Esophagus muscularis mucosa (tissue), 4 donors: Measurements from ENCODE around the gene BATF2. TPM values are rescaled to one million over a fixed set of nuclear protein-coding genes. Genes with fewer than 3 reads are reported as not detected.
A peak's percentile ranks its signal among the peaks of the same experiment; 100 is the strongest.

Source experiments
- DNase-seq: peaks from one replicate; pipeline ENCODE4 v3.0.0-alpha.2; 2017; ENCODE audit errors: extremely low spot score
- H3K27ac ChIP-seq, 4 donors: fragments of 200-600 bp; sonication (generic); replicated peaks in 1 of 4; 1 replicate in 3 of 4; 2 replicates in 1 of 4; pipeline ENCODE4 v1.5.1; 2016 to 2019; ENCODE audit warnings: mild to moderate bottlenecking in 1 of 4
- H3K27me3 ChIP-seq, 4 donors: fragments of 200-600 bp; sonication (generic); one replicate each; pipeline versions ENCODE4 v1.5.1 to v1.6.0; 2016 to 2019
- H3K36me3 ChIP-seq, 4 donors: fragments of 200-600 bp; sonication (generic); one replicate each; pipeline ENCODE4 v1.5.1; 2016 to 2019
- H3K4me1 ChIP-seq, 4 donors: fragments of 200-600 bp; sonication (generic); one replicate each; pipeline ENCODE4 v1.5.1; 2016 to 2019
- H3K4me3 ChIP-seq, 4 donors: fragments of 200-600 bp; sonication (generic); 1 replicate in 2 of 4; 2 replicates in 2 of 4; pipeline ENCODE4 v1.5.1; 2016 to 2019; ENCODE audit warnings: mild to moderate bottlenecking in 4 of 4, moderate library complexity in 1 of 4
- H3K9me3 ChIP-seq, 4 donors: fragments of 200-600 bp; sonication (generic); 1 replicate in 3 of 4; 2 replicates in 1 of 4; pipeline ENCODE4 v1.5.1; 2016 to 2019
- CTCF ChIP-seq, 3 experiments: fragments of 200-600 bp in 2 of 3; fragments of 450-650 bp in 1 of 3; sonication (generic) in 2 of 3; IDR thresholded peaks; one replicate each; pipeline ENCODE4 v1.5.1; 2017 to 2019; ENCODE audit warnings: antibody characterized with exemption in 3 of 3, mild to moderate bottlenecking in 2 of 3, moderate library complexity in 1 of 3
- EP300 ChIP-seq: sonication (generic); formaldehyde crosslinking; IDR thresholded peaks from one replicate; pipeline ENCODE4 v1.6.1; 2017; ENCODE audit warnings: antibody characterized with exemption
- POLR2A ChIP-seq: fragments of 450-650 bp; IDR thresholded peaks from one replicate; pipeline ENCODE4 v1.6.1; 2017; ENCODE audit warnings: antibody characterized with exemption, moderate library complexity, mild to moderate bottlenecking, low read depth
- POLR2AphosphoS5 ChIP-seq, 2 donors: sonication (generic); formaldehyde crosslinking; IDR thresholded peaks; one replicate each; pipeline ENCODE4 v1.6.1; 2017; ENCODE audit warnings: antibody characterized with exemption in 2 of 2
- WGBS: methylation state at CpG from one replicate; pipeline ENCODE4 v1.1.5; 2018; 5-methylcytosine and 5-hydroxymethylcytosine counted together
- intact Hi-C: fragments of 100-400 bp; cut with DNase I; formaldehyde crosslinking; loops from one replicate; pipeline ENCODE4 v1.15.1; 2023
- total RNA-seq, 4 donors: library from RNA; depleted of rRNA; stranded (reverse); fragments of >200 nt; gene quantifications; one replicate each; pipeline versions ENCODE4 v1.1.0 to v1.2.1, GENCODE V29; 2016

The BATF2 gene
- total RNA-seq, 4 donors from 2014 or later: 0.42 to 5.1 (median 3.1) TPM

GRCh38 chr11:65042891-65043290 lies 46.1 kb upstream of the BATF2 start:
- no peaks in the 10 kb centered on the region for H3K27me3 ChIP-seq
- 88% methylated on average over 6 of the region's 6 CpGs for WGBS
- no peak overlapping the region for H3K27ac ChIP-seq
- intact Hi-C loops: no loop called here
- DNase-seq: no peak
- no peaks in the 10 kb centered on the region for H3K9me3 ChIP-seq
- H3K4me1 ChIP-seq: peaks cover 29 to 60% (median 44%) of the 10 kb centered on the region in 4 donors
- peaks cover 8 to 49% (median 33%) of the 10 kb centered on the region in 4 donors for H3K36me3 ChIP-seq
- H3K4me3 ChIP-seq: no peak overlapping the region
- TF ChIP-seq POLR2A (no peak), POLR2AphosphoS5 (IDR thresholded peaks at IDR 0.05) (no peak), CTCF (IDR thresholded peaks at IDR 0.05) (no peak), EP300 (no peak)

- Histone ChIP-seq H3K4me3 (peak within 1 kb of the TSS; percentile 69 to 97 (median 88)), H3K27me3 (no peaks in the 10 kb centered on the region), H3K4me1 (peaks cover 19 to 52% (median 29%) of the 10 kb centered on the region in 4 donors), H3K9me3 (no peaks in the 10 kb centered on the region), H3K36me3 (peaks cover 16 to 64% (median 51%) of the 10 kb centered on the region in 4 donors), H3K27ac (peak within 1 kb of the TSS; percentile 86 to 92 (median 90))
- intact Hi-C loops: no loop called here
- TF ChIP-seq POLR2A (no peak), POLR2AphosphoS5 (IDR thresholded peaks at IDR 0.05) (peak; percentile 79 to 87), CTCF (IDR thresholded peaks at IDR 0.05) (peak in 1 of 3 experiments; percentile 3), EP300 (no peak)
- peak; percentile 97 for DNase-seq
- WGBS: under 1% methylated on average over 35 of the region's 91 CpGs
Observed at GRCh38 chr11:65040847-65041622, 44.3 kb upstream of the BATF2 start, which contains the start of gene SAC3D1. Gene SAC3D1 (plus strand): TSS chr11:65041210. CDS start chr11:65041293, 83 bp downstream.

GRCh38 chr11:65040520-65040846 lies 43.7 kb upstream of the BATF2 start:
- peak overlapping the region; percentile 86 to 92 (median 90) for H3K27ac ChIP-seq
- intact Hi-C loops: no loop called here
- DNase-seq: no peak
- peak overlapping the region; percentile 69 to 97 (median 88) for H3K4me3 ChIP-seq
- peaks cover 19 to 47% (median 27%) of the 10 kb centered on the region in 4 donors for H3K4me1 ChIP-seq
- TF ChIP-seq EP300: no peak
- no peak for TF ChIP-seq POLR2A
- no peak for TF ChIP-seq POLR2AphosphoS5 (IDR thresholded peaks at IDR 0.05)
- TF ChIP-seq CTCF (IDR thresholded peaks at IDR 0.05): no peak
- H3K27me3 ChIP-seq: no peaks in the 10 kb centered on the region
- no peaks in the 10 kb centered on the region for H3K9me3 ChIP-seq
- peaks cover 22 to 64% (median 52%) of the 10 kb centered on the region in 4 donors for H3K36me3 ChIP-seq
- 15% methylated on average over 7 of the region's 7 CpGs for WGBS

- H3K36me3 ChIP-seq: peaks cover 54 to 81% (median 74%) of the 10 kb centered on the region in 4 donors
- no peak overlapping the region for H3K4me3 ChIP-seq
- peaks cover 12 to 23% (median 15%) of the 10 kb centered on the region in 4 donors for H3K4me1 ChIP-seq
- WGBS: 74% methylated on average over 6 of the region's 6 CpGs
- no peaks in the 10 kb centered on the region for H3K9me3 ChIP-seq
- DNase-seq: no peak
- TF ChIP-seq EP300 (no peak), POLR2A (no peak), CTCF (IDR thresholded peaks at IDR 0.05) (no peak), POLR2AphosphoS5 (IDR thresholded peaks at IDR 0.05) (no peak)
- no peak overlapping the region for H3K27ac ChIP-seq
- intact Hi-C loops: no loop called here
- H3K27me3 ChIP-seq: no peaks in the 10 kb centered on the region
Observed at GRCh38 chr11:65036931-65037330, 40.2 kb upstream of the BATF2 start.
